OCI-LY7 (cell line): Measurements from ENCODE around the gene KCNE3. TPM values are rescaled to one million over a fixed set of nuclear protein-coding genes. Genes with fewer than 3 reads are reported as not detected.

Source experiments
- BruUV-seq: library from RNA; stranded (reverse); fragments of 400-500 nt; replicated peaks from 2 replicates; lab custom pipeline; 2021; lab: Mats Ljungman, UMichigan
- CTCF ChIA-PET: fragments of 300-600 bp; sonication (Branson Sonifier 250); formaldehyde crosslinking; loops from one replicate; lab custom pipeline; 2022; ENCODE audit warnings: antibody characterized with exemption; ENCODE audit not compliant: unreplicated experiment; lab: Charles Lee
- POLR2A ChIA-PET: fragments of 300-600 bp; sonication (Branson Sonifier 250); formaldehyde crosslinking; loops from one replicate; lab custom pipeline; 2022; ENCODE audit warnings: antibody characterized with exemption; lab: Charles Lee
- DNase-seq: peaks from one replicate; pipeline ENCODE4 v3.0.0-alpha.2; 2015; ENCODE audit warnings: low spot score
- H2AFZ ChIP-seq: fragments of 200-600 bp; sonication (generic), shearing (Covaris generic); 2 replicates; pipeline ENCODE4 v1.6.1; 2014; ENCODE audit warnings: mild to moderate bottlenecking, antibody characterized with exemption, low read length, moderate library complexity
- H3K27ac ChIP-seq: fragments of 200-600 bp; sonication (generic); 2 replicates; pipeline ENCODE4 v1.5.1; 2014; ENCODE audit warnings: mixed run types, low read depth, mild to moderate bottlenecking, moderate library complexity, low read length, inconsistent platforms; ENCODE audit not compliant: poor library complexity, severe bottlenecking
- H3K36me3 ChIP-seq: fragments of 200-600 bp; sonication (generic); 2 replicates; pipeline ENCODE4 v1.6.1; 2014; ENCODE audit warnings: mild to moderate bottlenecking, antibody characterized with exemption, low read length, moderate library complexity, mixed read lengths; ENCODE audit not compliant: insufficient read depth
- H3K4me1 ChIP-seq: fragments of 200-600 bp; sonication (generic); 2 replicates; pipeline ENCODE4 v1.5.1; 2014; ENCODE audit warnings: mild to moderate bottlenecking, low read length; ENCODE audit not compliant: insufficient read depth, poor library complexity, severe bottlenecking
- H3K4me2 ChIP-seq: fragments of 200-600 bp; sonication (generic); 2 replicates; pipeline ENCODE4 v1.6.1; 2014; ENCODE audit warnings: mild to moderate bottlenecking, low read length
- H3K4me3 ChIP-seq: fragments of 200-600 bp; sonication (generic); 2 replicates; pipeline ENCODE4 v1.5.1; 2014; ENCODE audit warnings: mild to moderate bottlenecking, low read depth, low read length; ENCODE audit not compliant: poor library complexity, severe bottlenecking
- H3K79me2 ChIP-seq: fragments of 200-600 bp; sonication (generic); 2 replicates; pipeline ENCODE4 v1.6.1; 2016; ENCODE audit warnings: low read depth, mild to moderate bottlenecking, low read length, moderate library complexity, mixed read lengths; ENCODE audit not compliant: insufficient read depth
- H3K9me2 ChIP-seq: fragments of 200-600 bp; sonication (generic); 2 replicates; pipeline ENCODE4 v1.6.1; 2016; ENCODE audit warnings: mild to moderate bottlenecking, low read length, mixed read lengths; ENCODE audit not compliant: insufficient read depth
- H3K9me3 ChIP-seq: fragments of 200-600 bp; sonication (generic); 2 replicates; pipeline ENCODE4 v1.6.1; 2014; ENCODE audit warnings: mild to moderate bottlenecking, mixed run types, low read length, mixed read lengths
- H4K20me1 ChIP-seq: fragments of 200-600 bp; sonication (generic); 2 replicates; pipeline ENCODE4 v1.6.1; 2014; ENCODE audit warnings: mild to moderate bottlenecking, antibody characterized with exemption, low read length, moderate library complexity, mixed read lengths; ENCODE audit not compliant: insufficient read depth
- CTCF ChIP-seq: fragments of 200-600 bp; sonication (generic); conservative IDR thresholded peaks from 2 replicates; pipeline ENCODE4 v1.5.1; 2014; ENCODE audit warnings: mild to moderate bottlenecking, antibody characterized with exemption, low read length, moderate library complexity, mixed read lengths
- EZH2phosphoT487 ChIP-seq: fragments of 200-600 bp; sonication (generic); IDR thresholded peaks from 2 replicates; pipeline ENCODE4 v1.6.1; 2018; ENCODE audit warnings: low read depth, borderline replicate concordance, mild to moderate bottlenecking, mixed run types, antibody characterized with exemption, low read length, moderate library complexity, mixed read lengths
- intact Hi-C: fragments of 100-400 bp; cut with micrococcal nuclease; formaldehyde crosslinking; loops from one replicate; pipeline ENCODE4 v1.10.0; 2022; ENCODE audit not compliant: unreplicated experiment
- total RNA-seq, 2 experiments: library from RNA; depleted of rRNA in 1 of 2; stranded (reverse); fragments of >200 nt in 1 of 2; shearing (Covaris generic) in 1 of 2; gene quantifications; 2 replicates each; pipeline ENCODE4 v1.2.3, GENCODE V29; 2014 to 2022

KCNE3 gene
- total RNA-seq, 2 experiments from 2014 or later = not detected

- no peak overlapping the region for H3K4me3 ChIP-seq
- no peaks in the 10 kb centered on the region for H3K9me2 ChIP-seq
- H2AFZ ChIP-seq = no peak overlapping the region
- intact Hi-C loops = no loop called here
- no peaks in the 10 kb centered on the region for H3K36me3 ChIP-seq
- ChIA-PET CTCF (no interaction called here), POLR2A (no interaction called here)
- no peak overlapping the region for H3K4me2 ChIP-seq
- H3K9me3 ChIP-seq = no peaks in the 10 kb centered on the region
- no peaks in the 10 kb centered on the region for H4K20me1 ChIP-seq
- H3K79me2 ChIP-seq = no peaks in the 10 kb centered on the region
- no peaks in the 10 kb centered on the region for H3K4me1 ChIP-seq
- DNase-seq = no peak
- no peak overlapping the region for H3K27ac ChIP-seq
- TF ChIP-seq EZH2phosphoT487 (no peak), CTCF (no peak)
- no TSS peak for BruUV-seq
Measured at GRCh38 chr11:74434528-74434927, 32.8 kb downstream of the KCNE3 start.

- Histone ChIP-seq H3K4me2 (no peak overlapping the region), H3K9me3 (no peaks in the 10 kb centered on the region), H3K4me3 (no peak overlapping the region), H3K36me3 (no peaks in the 10 kb centered on the region), H4K20me1 (no peaks in the 10 kb centered on the region), H3K4me1 (no peaks in the 10 kb centered on the region), H3K9me2 (no peaks in the 10 kb centered on the region), H3K79me2 (no peaks in the 10 kb centered on the region), H3K27ac (no peak overlapping the region), H2AFZ (no peak overlapping the region)
- TF ChIP-seq CTCF = no peak
- no TSS peak for BruUV-seq
- CTCF ChIA-PET = no interaction called here
- intact Hi-C loops = no loop called here
- POLR2A ChIA-PET = interaction anchor here (0.6 to 0.7 kb wide), 2 partner anchors 20 to 31 kb away, joined by 3 read pairs; no protein-coding TSS in a partner anchor
- DNase-seq = no peak
Measured at GRCh38 chr11:74429205-74429604, 38.1 kb downstream of the KCNE3 start.

- no peaks in the 10 kb centered on the region for H4K20me1 ChIP-seq
- no peak for DNase-seq
- no peak overlapping the region for H3K4me2 ChIP-seq
- H3K9me3 ChIP-seq = no peaks in the 10 kb centered on the region
- intact Hi-C loops = no loop called here
- no TSS peak for BruUV-seq
- TF ChIP-seq EZH2phosphoT487 (no peak), CTCF (no peak)
- H3K9me2 ChIP-seq = no peaks in the 10 kb centered on the region
- no peak overlapping the region for H2AFZ ChIP-seq
- H3K79me2 ChIP-seq = no peaks in the 10 kb centered on the region
- no peak overlapping the region for H3K27ac ChIP-seq
- H3K4me1 ChIP-seq = no peaks in the 10 kb centered on the region
- ChIA-PET POLR2A (interaction anchor here (0.6 kb wide), 1 partner anchor 187 kb away, joined by 4 read pairs; no protein-coding TSS in a partner anchor), CTCF (no interaction called here)
- H3K4me3 ChIP-seq = no peak overlapping the region
- H3K36me3 ChIP-seq = no peaks in the 10 kb centered on the region
Measured at GRCh38 chr11:74427384-74427886, 39.9 kb downstream of the KCNE3 start.
